OCI-LY3 (cell line): ENCODE data around the gene KLHL1.

Experiments used
- H2AFZ ChIP-seq: fragments of 200-600, 300-600 bp; shearing (Covaris generic); 2 replicates; pipeline ENCODE4 v1.6.0; 2014; ENCODE audit warnings: antibody characterized with exemption, low read depth, low read length
- H3K27ac ChIP-seq: fragments of 200-600, 300-600 bp; sonication (generic); 2 replicates; pipeline ENCODE4 v1.5.1; 2014; ENCODE audit warnings: mild to moderate bottlenecking, low read length, moderate library complexity, mixed read lengths
- H3K27me3 ChIP-seq: fragments of 200-600, 300-600 bp; sonication (generic); 2 replicates; pipeline ENCODE4 v1.6.1; 2014; ENCODE audit warnings: low read depth, low read length, mixed read lengths
- H3K36me3 ChIP-seq: fragments of 200-600, 300-600 bp; sonication (generic); replicated peaks from 2 replicates; pipeline ENCODE3; 2014; ENCODE audit warnings: low read depth, low read length, mixed read lengths
- H3K4me1 ChIP-seq: fragments of 300-600, 200-600 bp; sonication (generic); 2 replicates; pipeline ENCODE4 v1.6.1; 2014; ENCODE audit warnings: low read length, mixed read lengths
- H3K4me2 ChIP-seq: fragments of 200-600, 300-600 bp; sonication (generic); 2 replicates; pipeline ENCODE4 v1.6.1; 2014; ENCODE audit warnings: low read length, mixed read lengths
- H3K4me3 ChIP-seq: fragments of 300-600, 200-600 bp; sonication (generic); 2 replicates; pipeline ENCODE4 v1.5.1; 2014; ENCODE audit warnings: antibody characterized with exemption, mild to moderate bottlenecking, low read length, moderate library complexity
- H3K79me2 ChIP-seq: fragments of 300-600, 200-600 bp; shearing (Covaris generic); 2 replicates; pipeline ENCODE4 v1.6.1; 2014; ENCODE audit warnings: mild to moderate bottlenecking, low read length, mixed read lengths
- H3K9ac ChIP-seq: fragments of 300-600, 200-600 bp; shearing (Covaris generic); 2 replicates; pipeline ENCODE4 v1.6.0; 2014; ENCODE audit warnings: mild to moderate bottlenecking, low read length, moderate library complexity
- H3K9me3 ChIP-seq: fragments of 200-600, 300-600 bp; shearing (Covaris generic); 2 replicates; pipeline ENCODE4 v1.6.1; 2014; ENCODE audit warnings: low read length, mixed read lengths; ENCODE audit not compliant: insufficient read depth
- H4K20me1 ChIP-seq: fragments of 200-600, 300-600 bp; sonication (generic); 2 replicates; pipeline ENCODE4 v1.6.1; 2016; ENCODE audit warnings: low read length, mixed read lengths; ENCODE audit not compliant: insufficient read depth
- EZH2phosphoT487 ChIP-seq: fragments of 200-600 bp; shearing (Covaris generic); IDR thresholded peaks from 2 replicates; pipeline ENCODE4 v1.6.1; 2018; ENCODE audit warnings: antibody characterized with exemption, mixed run types, low read depth
- TF ChIP-seq, protein P1 (sequence below): fragments of 200-600, 300-600 bp; sonication (generic); IDR thresholded peaks from 2 replicates; pipeline ENCODE4 v1.5.1; 2014; ENCODE audit warnings: antibody characterized with exemption, low read length, low read depth

Gene KLHL1

DNA sequence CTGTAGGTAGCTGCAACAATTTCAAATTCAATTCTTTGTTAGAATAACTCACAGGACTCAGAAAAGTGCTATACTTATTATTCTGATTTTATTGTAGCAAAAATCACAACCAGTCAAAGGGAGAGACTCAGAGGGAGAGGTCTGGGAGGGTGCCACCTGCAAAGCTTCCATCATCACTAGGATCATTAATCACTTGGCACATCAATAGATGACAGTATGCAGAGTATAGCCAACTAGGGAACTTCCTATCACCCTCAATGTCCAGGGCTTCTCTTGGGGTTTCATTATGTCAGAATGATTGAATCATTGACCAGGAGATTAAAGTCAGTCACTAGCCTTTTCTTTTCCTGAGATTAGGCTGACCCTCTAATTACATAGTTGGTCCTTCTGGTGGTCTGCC is 432.0 kb downstream of the KLHL1 start:
- Histone ChIP-seq H3K4me1 (peaks cover 5% of the 10 kb centered on the region; the same call in 1 of the 2 replicates), H3K4me2 (no peak overlapping the region), H3K9ac (no peak overlapping the region), H2AFZ (no peak overlapping the region), H3K27ac (no peak overlapping the region), H3K36me3 (no peaks in the 10 kb centered on the region), H3K79me2 (no peaks in the 10 kb centered on the region), H3K9me3 (peaks cover 4% of the 10 kb centered on the region; the same call in 1 of the 2 replicates), H4K20me1 (no peaks in the 10 kb centered on the region), H3K27me3 (no peaks in the 10 kb centered on the region), H3K4me3 (no peak overlapping the region)
- TF ChIP-seq, protein P1, sequence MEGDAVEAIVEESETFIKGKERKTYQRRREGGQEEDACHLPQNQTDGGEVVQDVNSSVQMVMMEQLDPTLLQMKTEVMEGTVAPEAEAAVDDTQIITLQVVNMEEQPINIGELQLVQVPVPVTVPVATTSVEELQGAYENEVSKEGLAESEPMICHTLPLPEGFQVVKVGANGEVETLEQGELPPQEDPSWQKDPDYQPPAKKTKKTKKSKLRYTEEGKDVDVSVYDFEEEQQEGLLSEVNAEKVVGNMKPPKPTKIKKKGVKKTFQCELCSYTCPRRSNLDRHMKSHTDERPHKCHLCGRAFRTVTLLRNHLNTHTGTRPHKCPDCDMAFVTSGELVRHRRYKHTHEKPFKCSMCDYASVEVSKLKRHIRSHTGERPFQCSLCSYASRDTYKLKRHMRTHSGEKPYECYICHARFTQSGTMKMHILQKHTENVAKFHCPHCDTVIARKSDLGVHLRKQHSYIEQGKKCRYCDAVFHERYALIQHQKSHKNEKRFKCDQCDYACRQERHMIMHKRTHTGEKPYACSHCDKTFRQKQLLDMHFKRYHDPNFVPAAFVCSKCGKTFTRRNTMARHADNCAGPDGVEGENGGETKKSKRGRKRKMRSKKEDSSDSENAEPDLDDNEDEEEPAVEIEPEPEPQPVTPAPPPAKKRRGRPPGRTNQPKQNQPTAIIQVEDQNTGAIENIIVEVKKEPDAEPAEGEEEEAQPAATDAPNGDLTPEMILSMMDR: no peak
- no peak for TF ChIP-seq EZH2phosphoT487

GRCh38 chr13:69660155-69660554 is 448.1 kb downstream of the KLHL1 start:
- Histone ChIP-seq H3K79me2 (no peaks in the 10 kb centered on the region), H3K27me3 (no peaks in the 10 kb centered on the region), H3K4me1 (no peaks in the 10 kb centered on the region), H4K20me1 (no peaks in the 10 kb centered on the region), H3K4me2 (no peak overlapping the region), H3K9ac (no peak overlapping the region), H2AFZ (no peak overlapping the region), H3K9me3 (0 out of 2 replicates have a peak, but pooled peaks cover 6% of the 10 kb centered on the region), H3K4me3 (no peak overlapping the region), H3K27ac (no peak overlapping the region), H3K36me3 (peaks cover 3% of the 10 kb centered on the region)
- TF ChIP-seq, protein P1: no peak
- no peak for TF ChIP-seq EZH2phosphoT487

- 0 out of 2 replicates have a peak, but pooled peaks cover 6% of the 10 kb centered on the region for H3K9me3 ChIP-seq
- H3K4me1 ChIP-seq: no peaks in the 10 kb centered on the region
- TF ChIP-seq, protein P1: no peak
- TF ChIP-seq EZH2phosphoT487: no peak
- no peak overlapping the region for H3K9ac ChIP-seq
- H3K4me2 ChIP-seq: no peak overlapping the region
- H3K36me3 ChIP-seq: peaks cover 3% of the 10 kb centered on the region
- no peak overlapping the region for H2AFZ ChIP-seq
- H3K4me3 ChIP-seq: no peak overlapping the region
- H3K27me3 ChIP-seq: no peaks in the 10 kb centered on the region
- no peaks in the 10 kb centered on the region for H3K79me2 ChIP-seq
- H4K20me1 ChIP-seq: no peaks in the 10 kb centered on the region
- H3K27ac ChIP-seq: no peak overlapping the region
These were observed 450.6 kb downstream of the KLHL1 start for GRCh38 chr13:69657676-69658075.

- TF ChIP-seq, protein P1: no peak
- TF ChIP-seq EZH2phosphoT487: no peak
- Histone ChIP-seq H3K79me2 (no peaks in the 10 kb centered on the region), H4K20me1 (no peaks in the 10 kb centered on the region), H3K9ac (no peak overlapping the region), H3K36me3 (peaks cover 3% of the 10 kb centered on the region), H3K27ac (no peak overlapping the region), H2AFZ (no peak overlapping the region), H3K4me1 (no peaks in the 10 kb centered on the region), H3K9me3 (no peaks in the 10 kb centered on the region), H3K4me2 (no peak overlapping the region), H3K4me3 (no peak overlapping the region), H3K27me3 (no peaks in the 10 kb centered on the region)
These were observed 453.9 kb downstream of the KLHL1 start for GRCh38 chr13:69654392-69654791.
